MM.1S (cell line): ENCODE data around the gene MTA2.
"Not testable (repeated sequence)": the region's sequence is repeated elsewhere in the genome, so short reads cannot be mapped to it uniquely, and the experiment has no call there.

Source experiments
- DNase-seq: peaks from one replicate; pipeline ENCODE4 v3.0.0-alpha.2; 2015
- H2AFZ ChIP-seq: fragments of 300-600 bp; sonication (generic); 2 replicates; pipeline ENCODE4 v1.6.0; 2016; ENCODE audit warnings: antibody characterized with exemption, low read length
- H3F3A ChIP-seq: fragments of 300-600 bp; sonication (generic); 2 replicates; pipeline ENCODE4 v1.6.1; 2016; ENCODE audit warnings: mild to moderate bottlenecking, antibody characterized with exemption, low read length, moderate library complexity, mixed read lengths; ENCODE audit not compliant: insufficient read depth
- H3K27ac ChIP-seq: fragments of 300-600 bp; sonication (generic); 2 replicates; pipeline ENCODE4 v1.5.1; 2016; ENCODE audit warnings: mild to moderate bottlenecking, low read length
- H3K27me3 ChIP-seq: fragments of 300-600 bp; sonication (generic); replicated peaks from 2 replicates; pipeline ENCODE4 v1.6.0; 2016; ENCODE audit warnings: low read length; ENCODE audit not compliant: insufficient read depth
- H3K36me3 ChIP-seq: fragments of 300-600 bp; sonication (generic); replicated peaks from 2 replicates; pipeline ENCODE4 v1.6.1; 2016; ENCODE audit warnings: mild to moderate bottlenecking, low read length, mixed read lengths; ENCODE audit not compliant: insufficient read depth
- H3K4me1 ChIP-seq: fragments of 300-600 bp; sonication (generic); 2 replicates; pipeline ENCODE4 v1.6.1; 2016; ENCODE audit warnings: low read length, mixed read lengths
- H3K4me2 ChIP-seq: fragments of 300-600 bp; sonication (generic); 2 replicates; pipeline ENCODE4 v1.6.0; 2016; ENCODE audit warnings: low read depth, low read length
- H3K4me3 ChIP-seq: fragments of 300-600 bp; sonication (generic); 2 replicates; pipeline ENCODE4 v1.5.1; 2016; ENCODE audit warnings: low read length, mixed read lengths
- H3K79me2 ChIP-seq: fragments of 300-600 bp; sonication (generic); 2 replicates; pipeline ENCODE4 v1.6.1; 2016; ENCODE audit warnings: mixed run types, low read length, mixed read lengths
- H3K9ac ChIP-seq: fragments of 300-600 bp; sonication (generic); 2 replicates; pipeline ENCODE4 v1.6.1; 2016; ENCODE audit warnings: low read length, mixed read lengths
- H3K9me2 ChIP-seq: fragments of 300-600 bp; sonication (generic); replicated peaks from 2 replicates; pipeline ENCODE4 v1.6.1; 2016; ENCODE audit warnings: mild to moderate bottlenecking, low read length, mixed read lengths; ENCODE audit not compliant: insufficient read depth
- H3K9me3 ChIP-seq: fragments of 300-600 bp; sonication (generic); replicated peaks from 2 replicates; pipeline ENCODE4 v1.6.1; 2016; ENCODE audit warnings: mild to moderate bottlenecking, low read length, mixed read lengths; ENCODE audit not compliant: insufficient read depth
- H4K20me1 ChIP-seq: fragments of 300-600 bp; sonication (generic); 2 replicates; pipeline ENCODE4 v1.6.1; 2016; ENCODE audit warnings: mild to moderate bottlenecking, low read length, moderate library complexity, mixed read lengths; ENCODE audit not compliant: insufficient read depth
- CTCF ChIP-seq: fragments of 300-600 bp; sonication (generic); IDR thresholded peaks from 2 replicates; pipeline ENCODE4 v1.5.1; 2016; ENCODE audit warnings: antibody characterized with exemption, low read length, mixed read lengths
- EZH2 ChIP-seq: fragments of 300-600 bp; sonication (generic); optimal IDR thresholded peaks from 2 replicates; pipeline ENCODE3; 2017; ENCODE audit warnings: low read depth, mild to moderate bottlenecking, antibody characterized with exemption, low read length, mixed read lengths
- EZH2phosphoT487 ChIP-seq: fragments of 300-600 bp; sonication (generic); IDR thresholded peaks from 2 replicates; pipeline ENCODE4 v1.6.1; 2018; ENCODE audit warnings: antibody characterized with exemption, low read length

MTA2 gene

GRCh38 chr11:62601372-62602140, at the start of gene MTA2:
MTA2 (minus strand) TSS chr11:62601865; CDS start chr11:62601450, 415 bp downstream.
- Histone ChIP-seq H3F3A (peaks cover 21% of the 10 kb centered on the region), H2AFZ (peak within 1 kb of the TSS; percentile 67)
- no peak for TF ChIP-seq EZH2
- TF ChIP-seq EZH2phosphoT487: no peak
- no peak for TF ChIP-seq CTCF

GRCh38 chr11:62650283-62650682, 48.6 kb upstream of the MTA2 start:
- H3K4me1 ChIP-seq: peaks cover 13% of the 10 kb centered on the region
- not testable (repeated sequence) for H3K36me3 ChIP-seq

More at GRCh38 chr11:62601372-62602140, at the start of gene MTA2:
- Histone ChIP-seq H3K9me2 (no peaks in the 10 kb centered on the region), H3K4me2 (peak within 1 kb of the TSS; percentile 97), H4K20me1 (no peaks in the 10 kb centered on the region), H3K4me3 (peak within 1 kb of the TSS; percentile 92), H3K79me2 (peaks cover 44% of the 10 kb centered on the region), H3K36me3 (peaks cover 12% of the 10 kb centered on the region), H3K4me1 (peaks cover 10% of the 10 kb centered on the region), H3K27ac (peak within 1 kb of the TSS; percentile 86), H3K9ac (peak within 1 kb of the TSS; percentile 97), H3K27me3 (no peaks in the 10 kb centered on the region), H3K9me3 (no peaks in the 10 kb centered on the region)
- peak; percentile 99 for DNase-seq

GRCh38 chr11:62649486-62649885, 47.8 kb upstream of the MTA2 start:
- peaks cover 12% of the 10 kb centered on the region for H3F3A ChIP-seq
- H3K4me1 ChIP-seq: peaks cover 13% of the 10 kb centered on the region
- no peaks in the 10 kb centered on the region for H3K36me3 ChIP-seq
- peaks cover 53% of the 10 kb centered on the region for H3K79me2 ChIP-seq
- DNase-seq: no peak
- no peaks in the 10 kb centered on the region for H3K27me3 ChIP-seq
- no peaks in the 10 kb centered on the region for H3K9me2 ChIP-seq
- H3K4me3 ChIP-seq: no peak overlapping the region
- H2AFZ ChIP-seq: no peak overlapping the region
- no peak overlapping the region for H3K27ac ChIP-seq
- no peak for TF ChIP-seq EZH2
- TF ChIP-seq EZH2phosphoT487: no peak
- no peak for TF ChIP-seq CTCF
- H3K4me2 ChIP-seq: no peak overlapping the region
- no peaks in the 10 kb centered on the region for H4K20me1 ChIP-seq
- no peaks in the 10 kb centered on the region for H3K9me3 ChIP-seq
- H3K9ac ChIP-seq: no peak overlapping the region

More at GRCh38 chr11:62650283-62650682, 48.6 kb upstream of the MTA2 start:
- not testable (repeated sequence) for H3K9me2 ChIP-seq, H3K27me3 ChIP-seq, H3K4me3 ChIP-seq, H2AFZ ChIP-seq, H3K27ac ChIP-seq, H3K9me3 ChIP-seq, DNase-seq, H4K20me1 ChIP-seq, H3K9ac ChIP-seq, H3K4me2 ChIP-seq
- Histone ChIP-seq H3K79me2 (peaks cover 45% of the 10 kb centered on the region), H3F3A (peaks cover 12% of the 10 kb centered on the region)

- no peak for DNase-seq
- no peaks in the 10 kb centered on the region for H3K27me3 ChIP-seq
- no peak overlapping the region for H3K4me2 ChIP-seq
- H3K9me3 ChIP-seq: no peaks in the 10 kb centered on the region
- H3K4me1 ChIP-seq: peaks cover 9% of the 10 kb centered on the region
- H3K36me3 ChIP-seq: 0 out of 2 replicates have a peak, but pooled peaks cover 3% of the 10 kb centered on the region
- no peaks in the 10 kb centered on the region for H4K20me1 ChIP-seq
- peaks cover 59% of the 10 kb centered on the region for H3K79me2 ChIP-seq
- H2AFZ ChIP-seq: no peak overlapping the region
- H3K27ac ChIP-seq: no peak overlapping the region
- no peak overlapping the region for H3K9ac ChIP-seq
- TF ChIP-seq CTCF: no peak
- no peak for TF ChIP-seq EZH2phosphoT487
- TF ChIP-seq EZH2: no peak
- no peaks in the 10 kb centered on the region for H3K9me2 ChIP-seq
- peaks cover 8% of the 10 kb centered on the region for H3F3A ChIP-seq
- no peak overlapping the region for H3K4me3 ChIP-seq
These were observed 47.3 kb upstream of the MTA2 start for GRCh38 chr11:62648967-62649364.
